Activated T-cell treated with anti-CD3 and anti-CD28 coated beads, Interleukin-2, amount 50 U/mL, for 1 hour (primary cell): ENCODE results near the gene IDS.

Experiments used
- DNase-seq: peaks from one replicate; pipeline ENCODE4 v3.0.0-alpha.2; 2020

Gene IDS

GRCh38 chrX:149453906-149454822 lies 50.9 kb downstream of the IDS start:
- DNase-seq = no peak

GRCh38 chrX:149453030-149453429 lies 52.1 kb downstream of the IDS start:
- DNase-seq = no peak

GRCh38 chrX:149433451-149433850 lies 71.7 kb downstream of the IDS start:
- no peak for DNase-seq

- DNase-seq = no peak
Measured at GRCh38 chrX:149433051-149433450, 72.1 kb downstream of the IDS start.
